GM23338 (cell line): ENCODE data around the gene TMEM63C. TPM values are rescaled to one million over a fixed set of nuclear protein-coding genes. Genes with fewer than 3 reads are reported as not detected.

Source experiments
- ATAC-seq: fragments of 200-7000 bp; cut with Tn5 transposase; 3 replicates; pipeline ENCODE4 v1.9.1; 2020
- DNase-seq: peaks from one replicate; pipeline ENCODE4 v3.0.0-alpha.2; 2015; ENCODE audit warnings: low spot score
- H2AFZ ChIP-seq: fragments of 200-600 bp; sonication (generic); 2 replicates; pipeline ENCODE4 v1.8.0; 2016; ENCODE audit warnings: antibody characterized with exemption, mild to moderate bottlenecking, moderate library complexity
- H3F3A ChIP-seq: fragments of 200-600 bp; sonication (generic); replicated peaks from 2 replicates; pipeline ENCODE4 v1.8.0; 2017; ENCODE audit warnings: antibody characterized with exemption, mixed run types, low read depth
- H3K27ac ChIP-seq: fragments of 200-600 bp; sonication (generic); 2 replicates; pipeline ENCODE4 v1.6.1; 2016; ENCODE audit warnings: low read depth
- H3K27me3 ChIP-seq: fragments of 200-600 bp; sonication (generic); 2 replicates; pipeline ENCODE4 v1.8.0; 2016; ENCODE audit warnings: mild to moderate bottlenecking, mixed run types, moderate library complexity; ENCODE audit not compliant: insufficient read depth
- H3K36me3 ChIP-seq: fragments of 200-600 bp; sonication (generic); 2 replicates; pipeline ENCODE4 v1.8.0; 2016; ENCODE audit warnings: mild to moderate bottlenecking; ENCODE audit not compliant: insufficient read depth
- H3K4me1 ChIP-seq: fragments of 200-600 bp; sonication (generic); 2 replicates; pipeline ENCODE4 v1.8.0; 2016; ENCODE audit warnings: mild to moderate bottlenecking, moderate library complexity; ENCODE audit not compliant: insufficient read depth
- H3K4me2 ChIP-seq: fragments of 200-600 bp; sonication (generic); 2 replicates; pipeline ENCODE4 v1.7.1; 2017; ENCODE audit warnings: mixed run types
- H3K4me3 ChIP-seq: fragments of 200-600 bp; sonication (generic); 2 replicates; pipeline ENCODE4 v1.6.1; 2016; ENCODE audit warnings: mixed run types
- H3K79me2 ChIP-seq: fragments of 200-600 bp; sonication (generic); replicated peaks from 2 replicates; pipeline ENCODE4 v1.8.0; 2017; ENCODE audit warnings: mild to moderate bottlenecking; ENCODE audit not compliant: insufficient read depth
- H3K9me2 ChIP-seq: fragments of 200-600 bp; sonication (generic); 2 replicates; pipeline ENCODE4 v1.8.0; 2017; ENCODE audit not compliant: insufficient read depth
- H4K20me1 ChIP-seq: fragments of 200-600 bp; sonication (generic); replicated peaks from 2 replicates; pipeline ENCODE4 v1.8.0; 2017; ENCODE audit warnings: mild to moderate bottlenecking; ENCODE audit not compliant: insufficient read depth
- H3K27ac Mint-ChIP-seq: 2 replicates; pipeline ENCODE4 v1.8.0; 2020; ENCODE audit warnings: inconsistent platforms, mild to moderate bottlenecking, moderate library complexity, mixed read lengths
- H3K27me3 Mint-ChIP-seq: 3 replicates; pipeline ENCODE4 v1.8.0; 2022; ENCODE audit warnings: low read depth, mild to moderate bottlenecking, moderate library complexity, mixed read lengths, inconsistent platforms; ENCODE audit not compliant: insufficient read depth, poor library complexity
- H3K36me3 Mint-ChIP-seq: 3 replicates; pipeline ENCODE4 v1.8.0; 2021; ENCODE audit warnings: low read depth, mild to moderate bottlenecking, inconsistent platforms, moderate library complexity, mixed read lengths
- H3K4me1 Mint-ChIP-seq: 3 replicates; pipeline ENCODE4 v1.8.0; 2020; ENCODE audit warnings: mild to moderate bottlenecking, inconsistent platforms, mixed read lengths
- H3K4me3 Mint-ChIP-seq: 3 replicates; pipeline ENCODE4 v1.8.0; 2021; ENCODE audit warnings: moderate library complexity, mild to moderate bottlenecking, inconsistent platforms, mixed read lengths
- H3K9me3 Mint-ChIP-seq: 3 replicates; pipeline ENCODE4 v1.8.0; 2020; ENCODE audit warnings: moderate library complexity, mild to moderate bottlenecking, inconsistent platforms, mixed read lengths
- CTCF ChIP-seq, 2 experiments: fragments of 200-600 bp in 1 of 2; sonication (generic) in 1 of 2; conservative IDR thresholded peaks; 2 replicates each; pipeline versions ENCODE4 v1.5.1 to v1.6.1; 2016 to 2017; ENCODE audit warnings: antibody characterized with exemption in 2 of 2, low read depth in 2 of 2, mild to moderate bottlenecking in 2 of 2, moderate library complexity in 1 of 2
- ETS1 ChIP-seq: IDR thresholded peaks from 2 replicates; pipeline ENCODE4 v1.6.1; 2016; ENCODE audit warnings: antibody characterized with exemption
- NANOG ChIP-seq: IDR thresholded peaks from 2 replicates; pipeline ENCODE4 v1.6.1; 2016; ENCODE audit warnings: antibody characterized with exemption, borderline replicate concordance
- POLR2AphosphoS5 ChIP-seq: IDR thresholded peaks from 2 replicates; pipeline ENCODE4 v1.6.1; 2016; ENCODE audit warnings: antibody characterized with exemption, low read depth
- ZNF114 ChIP-seq: fragments of 250-450 bp; sonication (Bioruptor Pico); IDR thresholded peaks from 2 replicates; pipeline ENCODE4 v1.5.0; 2020; ENCODE audit warnings: mild to moderate bottlenecking, moderate library complexity
- ZNF331 ChIP-seq: fragments of 250-450 bp; sonication (Bioruptor Pico); IDR thresholded peaks from 2 replicates; pipeline ENCODE4 v1.5.0; 2020; ENCODE audit warnings: low read depth, mild to moderate bottlenecking, moderate library complexity
- ZNF462 ChIP-seq: fragments of 250-450 bp; sonication (Bioruptor Pico); IDR thresholded peaks from 2 replicates; pipeline ENCODE4 v1.5.0; 2020; ENCODE audit warnings: mild to moderate bottlenecking, moderate library complexity
- polyA plus RNA-seq: library from polyadenylated mRNA; unstranded; fragments of >200 nt; fragmentation: Nextera tagmentation; extraction: Ambion mirVana; gene quantifications from 2 replicates; pipeline ENCODE4 v1.2.1, GENCODE V29; 2016
- total RNA-seq: library from RNA; depleted of rRNA; stranded (reverse); fragments of >200 nt; shearing (Covaris generic); gene quantifications from 2 replicates; pipeline ENCODE4 v1.2.3, GENCODE V29; 2014

The TMEM63C gene
- total and polyA plus RNA-seq, 2 experiments from 2014 or later: 2.1 to 6.3 TPM

GRCh38 chr14:77190977-77191376 is 9.4 kb downstream of the TMEM63C start:
- no peak overlapping the region for H3K4me3 Mint-ChIP-seq
- H3K36me3 ChIP-seq: no peaks in the 10 kb centered on the region
- no peaks in the 10 kb centered on the region for H3K9me2 ChIP-seq
- peaks cover 5% of the 10 kb centered on the region for H3K27me3 Mint-ChIP-seq
- H4K20me1 ChIP-seq: no peaks in the 10 kb centered on the region; the same call in none of the 2 replicates
- no peaks in the 10 kb centered on the region for H3K9me3 Mint-ChIP-seq
- peak; percentile 40 for DNase-seq
- TF ChIP-seq ZNF331 (CRISPR knock-in tag) (no peak), CTCF (conservative IDR thresholded peaks at IDR 0.05; ENCODE audit: low read depth in 2 of 2) (peak in 1 of 2 experiments; percentile 38; a peak in 3 of 4 replicates)
- H3K4me3 ChIP-seq: no peak overlapping the region
- no peaks in the 10 kb centered on the region for H3F3A ChIP-seq
- no peaks in the 10 kb centered on the region for H3K79me2 ChIP-seq
- H3K4me1 ChIP-seq: 0 out of 2 replicates have a peak, but pooled peaks cover 5% of the 10 kb centered on the region
- no peak overlapping the region for H3K27ac ChIP-seq
- peaks cover 13% of the 10 kb centered on the region for H3K4me1 Mint-ChIP-seq
- H3K36me3 Mint-ChIP-seq: no peaks in the 10 kb centered on the region
- no peak for ATAC-seq
- no peak overlapping the region for H3K27ac Mint-ChIP-seq
- H3K4me2 ChIP-seq: no peak overlapping the region
- no peak overlapping the region for H2AFZ ChIP-seq
- no peaks in the 10 kb centered on the region for H3K27me3 ChIP-seq

GRCh38 chr14:77194706-77195105 is 13.1 kb downstream of the TMEM63C start:
- H3K79me2 ChIP-seq: no peaks in the 10 kb centered on the region
- no peaks in the 10 kb centered on the region for H3K27me3 ChIP-seq
- DNase-seq (no peak), ATAC-seq (no peak)
- H3K27ac Mint-ChIP-seq: no peak overlapping the region
- no peak overlapping the region for H3K27ac ChIP-seq
- peaks cover 13% of the 10 kb centered on the region for H3K27me3 Mint-ChIP-seq
- no peaks in the 10 kb centered on the region for H3K36me3 Mint-ChIP-seq
- H3K4me2 ChIP-seq: no peak overlapping the region
- no peaks in the 10 kb centered on the region for H3K4me1 ChIP-seq
- H3F3A ChIP-seq: no peaks in the 10 kb centered on the region
- H3K36me3 ChIP-seq: no peaks in the 10 kb centered on the region
- H4K20me1 ChIP-seq: no peaks in the 10 kb centered on the region; the same call in 1 of the 2 replicates
- H2AFZ ChIP-seq: no peak overlapping the region
- H3K9me3 Mint-ChIP-seq: no peaks in the 10 kb centered on the region
- H3K4me3 ChIP-seq: no peak overlapping the region
- no peaks in the 10 kb centered on the region for H3K9me2 ChIP-seq
- H3K4me3 Mint-ChIP-seq: no peak overlapping the region
- peaks cover 2% of the 10 kb centered on the region; the same call in 1 of the 3 replicates for H3K4me1 Mint-ChIP-seq
- TF ChIP-seq ETS1: no peak
- TF ChIP-seq CTCF (conservative IDR thresholded peaks at IDR 0.05; ENCODE audit: low read depth in 2 of 2): no peak
- TF ChIP-seq NANOG: no peak
- TF ChIP-seq ZNF462 (CRISPR knock-in tag): no peak
- no peak for TF ChIP-seq POLR2AphosphoS5
- no peak for TF ChIP-seq ZNF331 (CRISPR knock-in tag)
- no peak for TF ChIP-seq ZNF114
